HG02981 (cell line): ENCODE results near the gene SNX3.
"Not testable (repeated sequence)": the region's sequence is repeated elsewhere in the genome, so short reads cannot be mapped to it uniquely, and the experiment has no call there.

ENCODE experiments used
- ATAC-seq: cut with Tn5 transposase; IDR thresholded peaks from one replicate; pipeline ENCODE4 v1.9.1; 2021; ENCODE audit warnings: mild to moderate bottlenecking, moderate library complexity; ENCODE audit not compliant: unreplicated experiment

SNX3 gene

GRCh38 chr6:108263371-108263770 is 2.5 kb upstream of the SNX3 start:
- ATAC-seq = no peak

- ATAC-seq = peak; percentile 2
These were observed 573 bp downstream of the SNX3 start for GRCh38 chr6:108260126-108260808.

GRCh38 chr6:108254433-108255410 is 6.1 kb downstream of the SNX3 start:
- no peak for ATAC-seq

GRCh38 chr6:108253241-108253640 is 7.6 kb downstream of the SNX3 start:
- no peak for ATAC-seq

GRCh38 chr6:108252055-108252454 is 8.8 kb downstream of the SNX3 start:
- no peak for ATAC-seq

- ATAC-seq = no peak
These were observed 9.6 kb downstream of the SNX3 start for GRCh38 chr6:108251252-108251651.

GRCh38 chr6:108250240-108250866 is 10.5 kb downstream of the SNX3 start:
- no peak for ATAC-seq

GRCh38 chr6:108247965-108248536 is 12.8 kb downstream of the SNX3 start:
- ATAC-seq = no peak

GRCh38 chr6:108245095-108245494 is 15.7 kb downstream of the SNX3 start:
- ATAC-seq = not testable (repeated sequence)

- no peak for ATAC-seq
These were observed 17.0 kb downstream of the SNX3 start for GRCh38 chr6:108243836-108244235.

GRCh38 chr6:108242721-108243120 is 18.1 kb downstream of the SNX3 start:
- ATAC-seq = no peak

GRCh38 chr6:108242259-108242658 is 18.6 kb downstream of the SNX3 start:
- ATAC-seq = no peak

- ATAC-seq = no peak
These were observed 22.5 kb downstream of the SNX3 start for GRCh38 chr6:108238322-108238721.

- no peak for ATAC-seq
These were observed 24.0 kb downstream of the SNX3 start for GRCh38 chr6:108236791-108237190.

- no peak for ATAC-seq
These were observed 25.7 kb downstream of the SNX3 start for GRCh38 chr6:108235127-108235526.

- ATAC-seq = no peak
These were observed 32.4 kb downstream of the SNX3 start for GRCh38 chr6:108228416-108228815.

GRCh38 chr6:108227290-108227689 is 33.5 kb downstream of the SNX3 start:
- ATAC-seq = no peak

GRCh38 chr6:108222504-108222903 is 38.3 kb downstream of the SNX3 start:
- no peak for ATAC-seq

- no peak for ATAC-seq
These were observed 38.8 kb downstream of the SNX3 start for GRCh38 chr6:108222064-108222463.

GRCh38 chr6:108211671-108212070 is 49.2 kb downstream of the SNX3 start:
- no peak for ATAC-seq

- no peak for ATAC-seq
These were observed 50.3 kb downstream of the SNX3 start for GRCh38 chr6:108210556-108210955.
